DND-41 (cell line): ENCODE data around the gene SLC66A2.

Source experiments
- ATAC-seq: fragments of 200-7000 bp; cut with Tn5 transposase; 3 replicates; pipeline ENCODE4 v1.9.1; 2021; ENCODE audit warnings: low read depth; ENCODE audit not compliant: insufficient read depth
- DNase-seq: peaks from one replicate; pipeline ENCODE4 v3.0.0-alpha.2; 2020
- H2AFZ ChIP-seq: 2 replicates; pipeline ENCODE4 v1.6.0; 2012; ENCODE audit warnings: low read depth, low read length
- H3K27ac ChIP-seq: 2 replicates; pipeline ENCODE4 v1.5.1; 2012; ENCODE audit warnings: low read length, inconsistent platforms
- H3K27me3 ChIP-seq: fragments of 200-600 bp; sonication (generic); 2 replicates; pipeline ENCODE4 v1.6.0; 2012; ENCODE audit warnings: low read length, mild to moderate bottlenecking, inconsistent platforms; ENCODE audit not compliant: insufficient read depth, poor library complexity
- H3K36me3 ChIP-seq: 2 replicates; pipeline ENCODE4 v1.5.1; 2012; ENCODE audit warnings: low read length, inconsistent platforms; ENCODE audit not compliant: insufficient read depth
- H3K4me1 ChIP-seq: 2 replicates; pipeline ENCODE4 v1.5.1; 2012; ENCODE audit warnings: mild to moderate bottlenecking, low read length; ENCODE audit not compliant: insufficient read depth
- H3K4me2 ChIP-seq: 2 replicates; pipeline ENCODE4 v1.6.0; 2012; ENCODE audit warnings: mild to moderate bottlenecking, moderate library complexity, low read length, inconsistent platforms; ENCODE audit not compliant: insufficient read depth
- H3K4me3 ChIP-seq, 2 experiments: fragments of 200-600 bp in 1 of 2; shearing (Covaris generic) in 1 of 2; 2 replicates each; pipeline ENCODE4 v1.5.1; 2012 to 2016; ENCODE audit warnings: inconsistent platforms in 2 of 2, low read length in 2 of 2, mild to moderate bottlenecking in 2 of 2, low read depth in 1 of 2, moderate library complexity in 1 of 2
- H3K79me2 ChIP-seq: 2 replicates; pipeline ENCODE4 v1.6.0; 2012; ENCODE audit warnings: low read length, inconsistent platforms; ENCODE audit not compliant: insufficient read depth
- H3K9ac ChIP-seq: 2 replicates; pipeline ENCODE4 v1.6.0; 2012; ENCODE audit warnings: low read depth, mild to moderate bottlenecking, inconsistent platforms, low read length, moderate library complexity
- H3K9me3 ChIP-seq: 2 replicates; pipeline ENCODE4 v1.5.1; 2012; ENCODE audit warnings: low read length, moderate library complexity, mild to moderate bottlenecking, inconsistent platforms; ENCODE audit not compliant: insufficient read depth, severe bottlenecking
- H4K20me1 ChIP-seq: 2 replicates; pipeline ENCODE4 v1.6.0; 2012; ENCODE audit warnings: low read length; ENCODE audit not compliant: insufficient read depth
- CTCF ChIP-seq: IDR thresholded peaks from 2 replicates; pipeline ENCODE4 v1.5.1; 2012; ENCODE audit warnings: borderline replicate concordance, low read length, moderate library complexity, mild to moderate bottlenecking; ENCODE audit not compliant: poor library complexity, severe bottlenecking; ENCODE audit errors: extremely low read depth
- EZH2 ChIP-seq: IDR thresholded peaks from 3 replicates; pipeline ENCODE4 v1.6.1; 2012; ENCODE audit warnings: borderline replicate concordance, low read depth, mild to moderate bottlenecking, moderate library complexity, low read length, inconsistent platforms; ENCODE audit not compliant: severe bottlenecking

The SLC66A2 gene

GRCh38 chr18:79958981-79959380 is 7.5 kb upstream of the SLC66A2 start:
- H3K9ac ChIP-seq, result no peak overlapping the region
- H3K4me1 ChIP-seq, result no peaks in the 10 kb centered on the region
- H3K4me3 ChIP-seq, result no peak overlapping the region
- H4K20me1 ChIP-seq, result no peaks in the 10 kb centered on the region
- TF ChIP-seq EZH2 (no peak), CTCF (no peak)
- no peak overlapping the region for H3K4me2 ChIP-seq
- H3K27me3 ChIP-seq, result no peaks in the 10 kb centered on the region
- H3K9me3 ChIP-seq, result no peaks in the 10 kb centered on the region
- no peak overlapping the region for H2AFZ ChIP-seq
- ATAC-seq, result no peak
- H3K36me3 ChIP-seq, result no peaks in the 10 kb centered on the region
- no peak for DNase-seq
- no peaks in the 10 kb centered on the region for H3K79me2 ChIP-seq
- H3K27ac ChIP-seq, result no peak overlapping the region

GRCh38 chr18:79956276-79956675 is 4.8 kb upstream of the SLC66A2 start:
- no peaks in the 10 kb centered on the region for H4K20me1 ChIP-seq
- H3K9ac ChIP-seq, result no peak overlapping the region
- H3K4me3 ChIP-seq, result no peak overlapping the region
- TF ChIP-seq EZH2 (no peak), CTCF (no peak)
- no peak overlapping the region for H3K27ac ChIP-seq
- no peak for DNase-seq
- H3K27me3 ChIP-seq, result no peaks in the 10 kb centered on the region
- no peak overlapping the region for H2AFZ ChIP-seq
- peaks cover under 1% of the 10 kb centered on the region; the same call in 1 of the 2 replicates for H3K79me2 ChIP-seq
- no peaks in the 10 kb centered on the region for H3K9me3 ChIP-seq
- H3K4me2 ChIP-seq, result no peak overlapping the region
- no peak for ATAC-seq
- peaks cover 6% of the 10 kb centered on the region for H3K4me1 ChIP-seq
- H3K36me3 ChIP-seq, result no peaks in the 10 kb centered on the region; the same call in 1 of the 2 replicates

GRCh38 chr18:79955302-79956075 is 4.0 kb upstream of the SLC66A2 start:
- Histone ChIP-seq H3K4me3 (no peak overlapping the region), H3K27ac (no peak overlapping the region), H2AFZ (no peak overlapping the region), H3K9ac (no peak overlapping the region), H3K79me2 (peaks cover 8% of the 10 kb centered on the region), H3K36me3 (peaks cover 3% of the 10 kb centered on the region; the same call in 1 of the 2 replicates), H3K27me3 (no peaks in the 10 kb centered on the region), H3K4me1 (peaks cover 10% of the 10 kb centered on the region), H3K9me3 (no peaks in the 10 kb centered on the region), H4K20me1 (peaks cover 4% of the 10 kb centered on the region), H3K4me2 (no peak overlapping the region)
- no peak for TF ChIP-seq CTCF
- TF ChIP-seq EZH2, result no peak
- ATAC-seq (no peak), DNase-seq (no peak)
